K562 (cell line): ENCODE measurements around the gene CYBRD1. TPM values are rescaled to one million over a fixed set of nuclear protein-coding genes. Genes with fewer than 3 reads are reported as not detected.

Experiments used
- ADNP ChIP-seq: fragments of 200-800 bp; sonication (Bioruptor generic); IDR thresholded peaks from 2 replicates; pipeline ENCODE4 v1.6.1; 2016; ENCODE audit warnings: missing genetic modification characterization, missing compliant biosample characterization
- CBX1 ChIP-seq: sonication (generic); IDR thresholded peaks from 2 replicates; pipeline ENCODE4 v1.6.1; 2016; ENCODE audit warnings: antibody characterized with exemption, low read depth, mild to moderate bottlenecking
- CXXC5 ChIP-seq: fragments of 250-450 bp; sonication (Bioruptor Pico); IDR thresholded peaks from 2 replicates; pipeline ENCODE4 v1.8.0; 2022; ENCODE audit warnings: inconsistent platforms, mild to moderate bottlenecking, moderate library complexity
- DPF2 ChIP-seq: fragments of 450-650 bp; IDR thresholded peaks from 2 replicates; pipeline ENCODE4 v1.6.1; 2016
- HCFC1 ChIP-seq: IDR thresholded peaks from 2 replicates; pipeline ENCODE4 v1.6.1; 2012; ENCODE audit warnings: low read depth, low read length, improper control_type of control experiment
- HNRNPLL ChIP-seq: fragments of 200-400 bp; formaldehyde crosslinking; IDR thresholded peaks from 2 replicates; pipeline ENCODE4 v1.6.1; 2017; ENCODE audit warnings: low read length, low read depth, mild to moderate bottlenecking; ENCODE audit not compliant: poor library complexity, severe bottlenecking
- HSF4 ChIP-seq: fragments of 250-450 bp; sonication (Bioruptor Pico); IDR thresholded peaks from 2 replicates; pipeline ENCODE4 v2.1.2; 2022; ENCODE audit warnings: mild to moderate bottlenecking, moderate library complexity, borderline replicate concordance
- KDM1A ChIP-seq, 2 experiments: fragments of 450-650 bp; IDR thresholded peaks; 2 replicates each; pipeline ENCODE4 v1.6.1; 2016; ENCODE audit warnings: mild to moderate bottlenecking in 2 of 2
- KHSRP ChIP-seq: fragments of 450-650 bp; IDR thresholded peaks from 2 replicates; pipeline ENCODE4 v1.6.1; 2017
- KLF1 ChIP-seq: fragments of 450-650 bp; IDR thresholded peaks from 2 replicates; pipeline ENCODE4 v1.6.1; 2016; ENCODE audit warnings: missing genetic modification characterization, missing compliant biosample characterization
- MCM3 ChIP-seq: fragments of 450-650 bp; IDR thresholded peaks from 2 replicates; pipeline ENCODE4 v1.6.1; 2016
- MCM7 ChIP-seq, 2 experiments: fragments of 450-650 bp; IDR thresholded peaks; 2 replicates each; pipeline ENCODE4 v1.6.1; 2016 to 2018
- MYC ChIP-seq, 2 experiments: fragments of 250-450 bp in 1 of 2; sonication (Bioruptor Pico) in 1 of 2; IDR thresholded peaks; 2 replicates each; pipeline versions ENCODE4 v1.5.1 to v1.6.1; 2012 to 2021; ENCODE audit warnings: low read depth in 2 of 2, borderline replicate concordance in 1 of 2, improper control_type of control experiment in 1 of 2, low read length in 1 of 2, mild to moderate bottlenecking in 1 of 2, moderate library complexity in 1 of 2
- NONO ChIP-seq, 2 experiments: fragments of 200-400 bp in 1 of 2; fragments of 450-650 bp in 1 of 2; formaldehyde crosslinking in 1 of 2; IDR thresholded peaks; 2 replicates each; pipeline ENCODE4 v1.6.1; 2017; ENCODE audit warnings: low read depth in 2 of 2, mild to moderate bottlenecking in 2 of 2, moderate library complexity in 2 of 2, low read length in 1 of 2
- RB1 ChIP-seq: fragments of 450-650 bp; IDR thresholded peaks from 2 replicates; pipeline ENCODE4 v1.6.1; 2017; ENCODE audit warnings: low read depth, mild to moderate bottlenecking
- RFX5 ChIP-seq: IDR thresholded peaks from 2 replicates; pipeline ENCODE4 v1.6.1; 2011; ENCODE audit warnings: low read depth, mild to moderate bottlenecking, improper control_type of control experiment, low read length
- SMARCA5 ChIP-seq: fragments of 450-650 bp; IDR thresholded peaks from 2 replicates; pipeline ENCODE4 v1.6.1; 2016
- SRSF1 ChIP-seq: fragments of 200-400 bp; formaldehyde crosslinking; IDR thresholded peaks from 2 replicates; pipeline ENCODE4 v1.6.1; 2017; ENCODE audit warnings: mild to moderate bottlenecking, low read depth, low read length, moderate library complexity
- TCFL5 ChIP-seq: fragments of 250-450 bp; sonication (Bioruptor Pico); conservative IDR thresholded peaks from 2 replicates; pipeline ENCODE4 v1.6.1; 2021; ENCODE audit warnings: mild to moderate bottlenecking, moderate library complexity, matching md5 sums
- ZNF184 ChIP-seq: sonication (generic); formaldehyde crosslinking; IDR thresholded peaks from 2 replicates; pipeline ENCODE4 v1.5.0; 2020; ENCODE audit warnings: missing genetic modification reagents
- ZNF282 ChIP-seq: sonication (generic); formaldehyde crosslinking; IDR thresholded peaks from 2 replicates; pipeline ENCODE4 v1.8.1; 2023; ENCODE audit warnings: missing genetic modification reagents
- ZNF57 ChIP-seq: fragments of 450-650 bp; formaldehyde crosslinking; IDR thresholded peaks from 2 replicates; pipeline ENCODE4 v1.4.0; 2020; ENCODE audit warnings: mild to moderate bottlenecking, moderate library complexity
- ZNF75A ChIP-seq: fragments of 450-650 bp; formaldehyde crosslinking; IDR thresholded peaks from 2 replicates; pipeline ENCODE4 v1.4.0; 2020; ENCODE audit warnings: mild to moderate bottlenecking
- ZNF785 ChIP-seq: fragments of 250-450 bp; sonication (Bioruptor Pico); IDR thresholded peaks from 2 replicates; pipeline ENCODE4 v1.4.0; 2020; ENCODE audit warnings: mild to moderate bottlenecking
- polyA plus RNA-seq, 8 experiments: library from polyadenylated mRNA; depleted of rRNA in 4 of 8; stranded (reverse) in 5 of 8; unstranded in 3 of 8; fragments of >200 nt; fragmentation: Nextera tagmentation in 2 of 8; fragmentation: Illumina TruSeq in 1 of 8; extraction: Ambion mirVana in 2 of 8; extraction: Trizol in 1 of 8; gene quantifications; 2 replicates each; pipeline versions ENCODE4 v1.2.1 to v1.2.3, GENCODE V29; 2011 to 2014; ENCODE audit warnings: inconsistent platforms in 1 of 8, missing spikeins in 1 of 8
- total RNA-seq, 7 experiments: library from RNA; depleted of rRNA in 6 of 7; stranded (reverse); fragments of >200 nt in 6 of 7; fragmentation: Illumina TruSeq in 2 of 7; extraction: Trizol in 2 of 7; gene quantifications; 2 replicates each; pipeline versions ENCODE4 v1.2.1 to v1.2.3, GENCODE V29; 2011 to 2021; ENCODE audit warnings: low replicate concordance in 1 of 7
- TF ChIP-seq, protein P1 (sequence below), 3 experiments: IDR thresholded peaks in 2 of 3; conservative IDR thresholded peaks in 1 of 3; 2 replicates each; pipeline ENCODE4 v1.5.1; 2011 to 2012; ENCODE audit warnings: low read length in 3 of 3, mild to moderate bottlenecking in 3 of 3, control low read depth in 2 of 3, improper control_type of control experiment in 1 of 3, inconsistent platforms in 1 of 3, low read depth in 1 of 3, mixed read lengths in 1 of 3, moderate library complexity in 1 of 3; ENCODE audit not compliant: insufficient read depth in 2 of 3
- TF ChIP-seq, protein P2 (sequence below): IDR thresholded peaks from 3 replicates; pipeline ENCODE4 v1.6.1; 2011; ENCODE audit warnings: borderline replicate concordance, mild to moderate bottlenecking; ENCODE audit not compliant: insufficient read length, insufficient read depth
- TF ChIP-seq, protein P3 (sequence below), 2 experiments: fragments of 200-800 bp in 1 of 2; sonication (Bioruptor generic) in 1 of 2; sonication (generic) in 1 of 2; formaldehyde crosslinking in 1 of 2; IDR thresholded peaks in 1 of 2; conservative IDR thresholded peaks in 1 of 2; 2 replicates each; pipeline versions ENCODE4 v1.5.0 to v1.6.1; 2016 to 2020; ENCODE audit warnings: missing compliant biosample characterization in 1 of 2, missing genetic modification characterization in 1 of 2, missing genetic modification reagents in 1 of 2

Gene CYBRD1
- total and polyA plus RNA-seq, 9 of the 15 experiments (the other 6 are each of a cell fraction or from before 2014, with no cell fraction given): 9.6 to 22.4 (median 15.6) TPM

DNA sequence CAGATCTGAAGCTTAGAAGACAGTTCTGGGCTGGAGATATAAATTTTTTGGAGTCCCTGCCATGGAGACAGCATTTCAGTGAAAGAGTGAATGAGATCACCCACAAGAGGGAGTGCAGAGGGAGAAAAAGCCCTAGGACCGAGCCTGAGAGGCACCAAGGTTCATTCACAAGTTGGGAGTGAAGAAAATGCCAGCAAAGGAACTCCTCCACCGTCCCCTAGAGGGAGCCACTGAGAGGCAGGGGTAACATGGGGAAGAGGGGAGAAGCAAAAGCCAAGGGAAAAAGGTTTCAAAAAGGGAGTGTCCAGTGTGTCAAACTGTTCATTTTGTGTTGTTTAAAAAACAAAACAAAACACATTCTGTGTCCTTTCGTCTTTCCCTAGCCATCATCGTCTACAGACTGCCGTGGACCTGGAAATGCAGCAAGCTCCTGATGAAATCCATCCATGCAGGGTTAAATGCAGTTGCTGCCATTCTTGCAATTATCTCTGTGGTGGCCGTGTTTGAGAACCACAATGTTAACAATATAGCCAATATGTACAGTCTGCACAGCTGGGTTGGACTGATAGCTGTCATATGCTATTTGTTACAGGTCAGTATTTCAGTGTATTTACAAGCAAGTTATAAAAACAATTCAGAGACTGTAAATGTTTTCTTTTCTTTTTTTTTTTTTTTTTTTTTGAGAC is 19.1 kb downstream of the CYBRD1 start (continued):
- TF ChIP-seq ADNP (tag) (peak; percentile 45; the same call in 1 of the 2 replicates), TCFL5 (CRISPR knock-in tag) (no peak), RB1 (peak; percentile 29; the same call in 1 of the 2 replicates), SRSF1 (no peak), HCFC1 (no peak), ZNF184 (no peak), HNRNPLL (no peak), CBX1 (no peak), HSF4 (no peak), NONO (IDR thresholded peaks at IDR 0.05; ENCODE audit: low read depth in 2 of 2, low read length in 1 of 2) (no peak), RFX5 (no peak), KHSRP (no peak), MCM3 (no peak), ZNF57 (CRISPR knock-in tag) (no peak), KLF1 (tag) (no peak), ZNF282 (CRISPR knock-in tag) (no peak), ZNF75A (CRISPR knock-in tag) (no peak), MYC (IDR thresholded peaks at IDR 0.05; ENCODE audit: low read depth, low read length) (no peak), MYC (CRISPR knock-in tag; IDR thresholded peaks at IDR 0.05; ENCODE audit: borderline replicate concordance, low read depth) (no peak), MCM7 (IDR thresholded peaks at IDR 0.05) (no peak), KDM1A (IDR thresholded peaks at IDR 0.05) (no peak), DPF2 (peak; percentile 51; the same call in 1 of the 2 replicates), ZNF785 (CRISPR knock-in tag) (no peak), SMARCA5 (peak; percentile 79; the same call in 1 of the 2 replicates), CXXC5 (CRISPR knock-in tag) (0 out of 2 replicates have a peak, but pooled peaks have one; percentile 28)
- TF ChIP-seq, protein P1, sequence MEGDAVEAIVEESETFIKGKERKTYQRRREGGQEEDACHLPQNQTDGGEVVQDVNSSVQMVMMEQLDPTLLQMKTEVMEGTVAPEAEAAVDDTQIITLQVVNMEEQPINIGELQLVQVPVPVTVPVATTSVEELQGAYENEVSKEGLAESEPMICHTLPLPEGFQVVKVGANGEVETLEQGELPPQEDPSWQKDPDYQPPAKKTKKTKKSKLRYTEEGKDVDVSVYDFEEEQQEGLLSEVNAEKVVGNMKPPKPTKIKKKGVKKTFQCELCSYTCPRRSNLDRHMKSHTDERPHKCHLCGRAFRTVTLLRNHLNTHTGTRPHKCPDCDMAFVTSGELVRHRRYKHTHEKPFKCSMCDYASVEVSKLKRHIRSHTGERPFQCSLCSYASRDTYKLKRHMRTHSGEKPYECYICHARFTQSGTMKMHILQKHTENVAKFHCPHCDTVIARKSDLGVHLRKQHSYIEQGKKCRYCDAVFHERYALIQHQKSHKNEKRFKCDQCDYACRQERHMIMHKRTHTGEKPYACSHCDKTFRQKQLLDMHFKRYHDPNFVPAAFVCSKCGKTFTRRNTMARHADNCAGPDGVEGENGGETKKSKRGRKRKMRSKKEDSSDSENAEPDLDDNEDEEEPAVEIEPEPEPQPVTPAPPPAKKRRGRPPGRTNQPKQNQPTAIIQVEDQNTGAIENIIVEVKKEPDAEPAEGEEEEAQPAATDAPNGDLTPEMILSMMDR (IDR thresholded peaks at IDR 0.05 in 2 of 3, conservative IDR thresholded peaks at IDR 0.05 in 1 of 3; ENCODE audit: insufficient read depth in 2 of 3, low read depth in 1 of 3, low read length in 3 of 3): peak; percentile 89 to 96 (median 90)
- TF ChIP-seq, protein P2, sequence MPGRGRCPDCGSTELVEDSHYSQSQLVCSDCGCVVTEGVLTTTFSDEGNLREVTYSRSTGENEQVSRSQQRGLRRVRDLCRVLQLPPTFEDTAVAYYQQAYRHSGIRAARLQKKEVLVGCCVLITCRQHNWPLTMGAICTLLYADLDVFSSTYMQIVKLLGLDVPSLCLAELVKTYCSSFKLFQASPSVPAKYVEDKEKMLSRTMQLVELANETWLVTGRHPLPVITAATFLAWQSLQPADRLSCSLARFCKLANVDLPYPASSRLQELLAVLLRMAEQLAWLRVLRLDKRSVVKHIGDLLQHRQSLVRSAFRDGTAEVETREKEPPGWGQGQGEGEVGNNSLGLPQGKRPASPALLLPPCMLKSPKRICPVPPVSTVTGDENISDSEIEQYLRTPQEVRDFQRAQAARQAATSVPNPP: no peak
- TF ChIP-seq, protein P3, sequence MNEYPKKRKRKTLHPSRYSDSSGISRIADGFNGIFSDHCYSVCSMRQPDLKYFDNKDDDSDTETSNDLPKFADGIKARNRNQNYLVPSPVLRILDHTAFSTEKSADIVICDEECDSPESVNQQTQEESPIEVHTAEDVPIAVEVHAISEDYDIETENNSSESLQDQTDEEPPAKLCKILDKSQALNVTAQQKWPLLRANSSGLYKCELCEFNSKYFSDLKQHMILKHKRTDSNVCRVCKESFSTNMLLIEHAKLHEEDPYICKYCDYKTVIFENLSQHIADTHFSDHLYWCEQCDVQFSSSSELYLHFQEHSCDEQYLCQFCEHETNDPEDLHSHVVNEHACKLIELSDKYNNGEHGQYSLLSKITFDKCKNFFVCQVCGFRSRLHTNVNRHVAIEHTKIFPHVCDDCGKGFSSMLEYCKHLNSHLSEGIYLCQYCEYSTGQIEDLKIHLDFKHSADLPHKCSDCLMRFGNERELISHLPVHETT (CRISPR knock-in tag; conservative IDR thresholded peaks at IDR 0.05 in 1 of 2, IDR thresholded peaks at IDR 0.05 in 1 of 2): no peak
